Thoracic aorta (tissue), 2 donors: ENCODE measurements around the gene KCNMB1. TPM values are rescaled to one million over a fixed set of nuclear protein-coding genes. Genes with fewer than 3 reads are reported as not detected.

ENCODE experiments used
- ATAC-seq: fragments of 150-250 bp; one replicate; pipeline ENCODE4 v1.8.0; 2017; ENCODE audit warnings: low read depth; ENCODE audit not compliant: insufficient number of reproducible peaks, low FRiP score
- DNase-seq: peaks from one replicate; pipeline ENCODE4 v3.0.0-alpha.2; 2020; ENCODE audit warnings: low spot score
- H3K27ac ChIP-seq, 2 donors: fragments of 200-600 bp; sonication (generic); 1 replicate in 1 of 2; 2 replicates in 1 of 2; pipeline ENCODE4 v1.5.1; 2016; ENCODE audit warnings: mild to moderate bottlenecking in 2 of 2, moderate library complexity in 2 of 2
- H3K27me3 ChIP-seq: fragments of 200-600 bp; sonication (generic); replicated peaks from 2 replicates; pipeline ENCODE4 v1.6.0; 2016; ENCODE audit warnings: mild to moderate bottlenecking; ENCODE audit not compliant: insufficient read depth
- H3K36me3 ChIP-seq: fragments of 200-600 bp; sonication (generic); one replicate; pipeline ENCODE4 v1.5.1; 2016
- H3K4me1 ChIP-seq, 2 donors: fragments of 200-600 bp; sonication (generic); 1 replicate in 1 of 2; 2 replicates in 1 of 2; pipeline versions ENCODE4 v1.5.1 to v1.6.0; 2016; ENCODE audit warnings: low read depth in 2 of 2, mild to moderate bottlenecking in 1 of 2; ENCODE audit not compliant: control insufficient read depth in 1 of 2
- H3K4me3 ChIP-seq: fragments of 200-600 bp; sonication (generic); 2 replicates; pipeline ENCODE4 v1.5.1; 2016; ENCODE audit warnings: mild to moderate bottlenecking
- H3K9me3 ChIP-seq: fragments of 200-600 bp; sonication (generic); 2 replicates; pipeline ENCODE4 v1.5.1; 2016
- total RNA-seq, 2 donors: library from RNA; depleted of rRNA; stranded (reverse); fragments of >200 nt; gene quantifications; one replicate each; pipeline versions ENCODE4 v1.1.0 to v1.2.3, GENCODE V29; 2016
- TF ChIP-seq, protein P1 (sequence below): fragments of 200-600 bp; sonication (generic); IDR thresholded peaks from one replicate; pipeline ENCODE4 v1.5.1; 2019; ENCODE audit warnings: antibody characterized with exemption

The KCNMB1 gene
- total RNA-seq, 2 donors from 2014 or later: 20.1 to 30.1 TPM

DNA sequence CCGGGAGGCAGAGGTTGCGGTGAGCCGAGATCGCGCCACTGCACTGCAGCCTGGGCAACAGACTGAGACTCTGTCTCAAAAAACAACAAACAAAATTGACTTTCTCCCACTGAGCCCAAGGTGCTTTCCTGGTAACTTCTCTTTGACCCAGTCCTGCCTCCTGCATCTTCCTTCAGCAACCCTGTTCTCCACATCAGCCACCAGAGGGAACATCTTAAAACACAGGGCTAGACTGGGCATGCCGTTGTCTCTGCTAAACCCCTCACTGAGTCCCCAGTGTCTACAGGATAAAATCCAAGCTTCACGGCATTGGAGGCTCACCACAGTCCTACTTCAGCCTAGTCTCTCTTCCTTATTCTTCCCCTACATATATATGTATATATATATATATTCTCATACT, 39.8 kb upstream of the KCNMB1 start:
- Histone ChIP-seq H3K4me3 (no peak overlapping the region), H3K27ac (no peak overlapping the region), H3K36me3 (no peaks in the 10 kb centered on the region), H3K9me3 (no peaks in the 10 kb centered on the region), H3K4me1 (no peaks in the 10 kb centered on the region), H3K27me3 (no peaks in the 10 kb centered on the region)
- ATAC-seq (no peak), DNase-seq (no peak)
- TF ChIP-seq, protein P1, sequence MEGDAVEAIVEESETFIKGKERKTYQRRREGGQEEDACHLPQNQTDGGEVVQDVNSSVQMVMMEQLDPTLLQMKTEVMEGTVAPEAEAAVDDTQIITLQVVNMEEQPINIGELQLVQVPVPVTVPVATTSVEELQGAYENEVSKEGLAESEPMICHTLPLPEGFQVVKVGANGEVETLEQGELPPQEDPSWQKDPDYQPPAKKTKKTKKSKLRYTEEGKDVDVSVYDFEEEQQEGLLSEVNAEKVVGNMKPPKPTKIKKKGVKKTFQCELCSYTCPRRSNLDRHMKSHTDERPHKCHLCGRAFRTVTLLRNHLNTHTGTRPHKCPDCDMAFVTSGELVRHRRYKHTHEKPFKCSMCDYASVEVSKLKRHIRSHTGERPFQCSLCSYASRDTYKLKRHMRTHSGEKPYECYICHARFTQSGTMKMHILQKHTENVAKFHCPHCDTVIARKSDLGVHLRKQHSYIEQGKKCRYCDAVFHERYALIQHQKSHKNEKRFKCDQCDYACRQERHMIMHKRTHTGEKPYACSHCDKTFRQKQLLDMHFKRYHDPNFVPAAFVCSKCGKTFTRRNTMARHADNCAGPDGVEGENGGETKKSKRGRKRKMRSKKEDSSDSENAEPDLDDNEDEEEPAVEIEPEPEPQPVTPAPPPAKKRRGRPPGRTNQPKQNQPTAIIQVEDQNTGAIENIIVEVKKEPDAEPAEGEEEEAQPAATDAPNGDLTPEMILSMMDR: no peak

DNA sequence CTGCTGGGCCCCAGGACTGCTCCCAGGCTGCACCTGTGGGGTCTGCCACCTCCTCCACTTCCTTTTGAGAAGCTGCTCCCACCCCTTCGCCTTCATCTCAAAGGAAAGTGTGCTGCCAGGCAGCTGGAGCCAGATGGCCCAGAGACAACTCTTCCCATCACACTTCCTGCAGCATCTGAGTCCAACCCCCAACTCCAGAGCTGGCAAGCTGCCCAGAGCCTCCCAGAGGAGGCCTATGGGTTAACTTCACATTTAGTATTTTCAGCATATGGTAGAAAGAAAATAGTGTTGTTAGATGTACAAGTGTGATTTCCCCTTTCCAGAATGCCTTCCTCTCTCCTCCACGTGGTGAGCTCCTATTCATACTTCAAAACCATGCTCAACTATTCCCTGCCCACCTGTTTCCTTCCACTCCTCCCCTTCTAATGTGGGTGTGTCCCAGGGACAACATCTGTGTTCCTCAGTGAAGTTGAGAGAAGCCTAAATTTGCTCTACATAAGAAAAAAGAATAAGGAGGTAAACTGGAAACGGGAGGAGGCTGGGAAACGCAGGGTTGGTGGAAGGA, 38.6 kb upstream of the KCNMB1 start:
- H3K27ac ChIP-seq: no peak overlapping the region
- no peaks in the 10 kb centered on the region for H3K27me3 ChIP-seq
- no peaks in the 10 kb centered on the region for H3K36me3 ChIP-seq
- no peaks in the 10 kb centered on the region for H3K4me1 ChIP-seq
- no peak overlapping the region for H3K4me3 ChIP-seq
- DNase-seq: no peak
- no peaks in the 10 kb centered on the region for H3K9me3 ChIP-seq
- TF ChIP-seq, protein P1: no peak
- no peak for ATAC-seq

DNA sequence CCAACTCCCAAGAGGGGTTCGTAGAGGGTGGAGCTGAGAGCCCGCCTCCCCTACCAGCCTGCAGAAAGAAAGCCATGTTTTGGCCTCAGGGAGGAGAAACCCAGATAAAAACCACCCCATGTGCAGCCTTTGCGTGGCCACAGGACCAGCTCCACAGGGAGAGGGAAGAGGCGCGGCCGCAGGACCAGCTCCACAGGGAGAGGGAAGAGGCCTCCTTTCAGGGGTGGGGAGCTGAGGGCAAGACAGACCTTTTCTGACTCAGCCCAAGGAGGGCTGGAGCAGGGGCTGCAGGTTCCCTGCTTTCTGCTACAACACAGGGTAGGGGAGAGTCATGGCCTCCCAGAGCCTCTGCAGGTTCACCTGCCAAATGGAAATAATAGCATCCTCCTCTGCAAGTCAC, 37.6 kb upstream of the KCNMB1 start:
- ATAC-seq (no peak), DNase-seq (no peak)
- H3K4me1 ChIP-seq: no peaks in the 10 kb centered on the region
- no peaks in the 10 kb centered on the region for H3K27me3 ChIP-seq
- no peaks in the 10 kb centered on the region for H3K9me3 ChIP-seq
- no peaks in the 10 kb centered on the region for H3K36me3 ChIP-seq
- TF ChIP-seq, protein P1: no peak
- no peak overlapping the region for H3K27ac ChIP-seq
- H3K4me3 ChIP-seq: no peak overlapping the region

DNA sequence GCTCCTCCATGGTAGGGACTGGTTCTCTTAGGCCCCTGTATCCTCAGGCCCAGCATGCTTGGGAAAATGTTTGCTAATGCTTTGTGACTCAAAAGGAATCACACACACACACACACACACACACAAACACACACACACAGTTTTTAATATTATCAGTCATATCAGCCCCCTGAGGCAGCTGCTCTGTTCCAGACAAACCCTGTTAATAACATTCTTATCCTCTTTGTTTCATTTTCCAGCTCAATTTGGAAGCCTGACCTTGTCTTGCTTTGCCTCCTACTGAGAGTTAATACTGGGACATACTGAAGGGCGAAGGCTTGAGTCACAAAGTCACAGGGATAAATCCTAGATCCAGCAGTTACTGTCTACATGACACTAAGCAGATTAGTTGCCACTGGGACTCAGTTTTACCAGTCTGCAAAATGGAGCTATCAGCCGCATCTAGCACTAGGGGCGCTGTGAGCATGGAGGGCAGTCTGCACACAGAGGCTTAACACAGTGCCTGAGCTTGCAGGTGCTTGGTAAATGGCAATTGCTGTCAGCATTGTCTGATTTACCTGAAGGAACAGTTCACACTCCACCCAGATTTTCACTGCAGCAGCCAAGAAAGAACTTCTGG, 37.1 kb upstream of the KCNMB1 start:
- H3K9me3 ChIP-seq: no peaks in the 10 kb centered on the region
- no peaks in the 10 kb centered on the region for H3K27me3 ChIP-seq
- no peak overlapping the region for H3K27ac ChIP-seq
- TF ChIP-seq, protein P1: no peak
- no peak overlapping the region for H3K4me3 ChIP-seq
- no peaks in the 10 kb centered on the region for H3K4me1 ChIP-seq
- DNase-seq (no peak), ATAC-seq (no peak)
- no peaks in the 10 kb centered on the region for H3K36me3 ChIP-seq

DNA sequence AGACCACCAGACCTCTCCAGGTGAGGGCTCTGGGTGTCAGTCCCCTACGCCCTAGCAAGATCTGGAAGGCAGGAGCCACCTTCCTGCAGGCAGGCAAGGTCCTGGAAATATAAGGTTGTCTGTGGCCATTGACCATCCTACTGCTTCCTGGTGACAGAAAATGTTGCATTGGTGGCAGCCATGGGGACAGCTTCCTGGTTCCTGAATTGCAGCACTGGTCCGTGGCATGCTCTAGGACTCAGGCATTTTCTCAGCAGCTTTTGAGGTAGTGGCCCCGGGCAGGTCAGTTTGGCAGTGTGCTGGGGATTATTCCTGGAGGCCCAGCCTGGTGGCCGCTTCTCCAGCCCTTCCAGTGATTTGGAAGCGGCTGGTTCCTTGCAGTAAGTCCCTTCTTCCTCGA, 36.6 kb upstream of the KCNMB1 start:
- H3K4me3 ChIP-seq: no peak overlapping the region
- TF ChIP-seq, protein P1: no peak
- no peaks in the 10 kb centered on the region for H3K27me3 ChIP-seq
- DNase-seq (no peak), ATAC-seq (no peak)
- no peaks in the 10 kb centered on the region for H3K4me1 ChIP-seq
- no peak overlapping the region for H3K27ac ChIP-seq
- no peaks in the 10 kb centered on the region for H3K9me3 ChIP-seq
- H3K36me3 ChIP-seq: no peaks in the 10 kb centered on the region
